Stomach (tissue), 4 donors: Measurements from ENCODE around the gene FAM9C.

ENCODE experiments used
- CTCF ChIP-seq, 7 experiments: fragments of 450-650 bp in 4 of 7; fragments of 200-600 bp in 3 of 7; sonication (generic) in 3 of 7; IDR thresholded peaks; one replicate each; pipeline ENCODE4 v1.5.1; 2016 to 2019; ENCODE audit warnings: antibody characterized with exemption in 7 of 7, control low read depth in 2 of 7, mild to moderate bottlenecking in 1 of 7
- POLR2A ChIP-seq, 4 donors: fragments of 450-650 bp; IDR thresholded peaks; one replicate each; pipeline ENCODE4 v1.6.1; 2016; ENCODE audit warnings: antibody characterized with exemption in 4 of 4, control low read depth in 2 of 4, mild to moderate bottlenecking in 1 of 4, moderate library complexity in 1 of 4
- POLR2AphosphoS5 ChIP-seq, 3 donors: sonication (generic); formaldehyde crosslinking; IDR thresholded peaks; one replicate each; pipeline ENCODE4 v1.6.1; 2016; ENCODE audit warnings: antibody characterized with exemption in 3 of 3

GRCh38 chrX:13000301-13000811 lies 44.1 kb downstream of the FAM9C start:
- no peak for TF ChIP-seq CTCF (IDR thresholded peaks at IDR 0.05)
- no peak for TF ChIP-seq POLR2AphosphoS5 (IDR thresholded peaks at IDR 0.05)
- TF ChIP-seq POLR2A (IDR thresholded peaks at IDR 0.05): no peak
